Suprapubic skin (tissue), 4 donors: Measurements from ENCODE around the gene CACNA2D2. TPM values are rescaled to one million over a fixed set of nuclear protein-coding genes. Genes with fewer than 3 reads are reported as not detected.

ENCODE experiments used
- DNase-seq, 2 donors: peaks; one replicate each; pipeline ENCODE4 v3.0.0-alpha.2; 2019; ENCODE audit warnings: low spot score in 2 of 2
- H3K27ac ChIP-seq: fragments of 200-600 bp; sonication (generic); one replicate; pipeline ENCODE4 v1.5.1; 2019
- H3K27me3 ChIP-seq: fragments of 200-600 bp; sonication (generic); one replicate; pipeline ENCODE4 v1.5.1; 2019
- H3K36me3 ChIP-seq: fragments of 200-600 bp; sonication (generic); one replicate; pipeline ENCODE4 v1.5.1; 2019
- H3K4me1 ChIP-seq: fragments of 200-600 bp; sonication (generic); one replicate; pipeline ENCODE4 v1.5.1; 2019
- H3K4me3 ChIP-seq: fragments of 200-600 bp; sonication (generic); one replicate; pipeline ENCODE4 v1.5.1; 2019; ENCODE audit warnings: mild to moderate bottlenecking
- H3K9me3 ChIP-seq: fragments of 200-600 bp; sonication (generic); one replicate; pipeline ENCODE4 v1.5.1; 2019
- EP300 ChIP-seq: sonication (generic); formaldehyde crosslinking; IDR thresholded peaks from one replicate; pipeline ENCODE4 v1.6.1; 2017; ENCODE audit warnings: antibody characterized with exemption
- POLR2A ChIP-seq, 2 donors: fragments of 450-650 bp; IDR thresholded peaks; one replicate each; pipeline ENCODE4 v1.6.1; 2017; ENCODE audit warnings: antibody characterized with exemption in 2 of 2, mild to moderate bottlenecking in 2 of 2, moderate library complexity in 2 of 2
- POLR2AphosphoS5 ChIP-seq, 3 donors: sonication (generic); formaldehyde crosslinking; IDR thresholded peaks; one replicate each; pipeline ENCODE4 v1.6.1; 2017; ENCODE audit warnings: antibody characterized with exemption in 3 of 3
- WGBS: methylation state at CpG from one replicate; pipeline ENCODE4 v1.1.5; 2018; 5-methylcytosine and 5-hydroxymethylcytosine counted together
- total RNA-seq, 4 donors: library from RNA; depleted of rRNA; stranded (reverse); fragments of >200 nt; gene quantifications; one replicate each; pipeline ENCODE4 v1.1.0, GENCODE V29; 2016
- TF ChIP-seq, protein P1 (sequence below), 2 donors: fragments of 200-600 bp in 1 of 2; fragments of 450-650 bp in 1 of 2; sonication (generic) in 1 of 2; IDR thresholded peaks; one replicate each; pipeline ENCODE4 v1.5.1; 2016 to 2019; ENCODE audit warnings: antibody characterized with exemption in 2 of 2, mild to moderate bottlenecking in 1 of 2, moderate library complexity in 1 of 2

Gene CACNA2D2
- total RNA-seq, 4 donors from 2014 or later, result 1.4 to 5.6 (median 1.7) TPM

DNA sequence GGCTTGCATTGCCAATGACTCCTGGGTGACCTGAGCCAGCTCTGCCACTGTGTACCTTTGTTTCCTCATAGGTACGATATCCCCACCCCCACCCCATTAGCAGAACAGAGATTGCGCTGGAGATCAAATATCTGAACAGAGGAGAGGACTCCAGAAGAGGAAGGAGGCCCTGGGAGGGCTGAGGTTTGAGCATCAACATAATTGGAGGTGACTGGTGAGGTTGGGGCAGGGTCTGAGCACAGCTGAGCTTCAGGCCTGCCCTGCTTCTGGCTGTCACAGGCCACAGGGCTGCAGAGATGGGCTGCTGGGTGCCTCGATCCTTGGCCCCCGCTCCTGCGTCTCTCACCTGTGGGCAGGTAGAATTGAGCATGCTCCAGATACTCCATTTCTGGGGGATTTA, 21.3 kb upstream of the CACNA2D2 start:
- peaks cover under 1% of the 10 kb centered on the region for H3K27me3 ChIP-seq
- no peak for DNase-seq
- no peak overlapping the region for H3K4me3 ChIP-seq
- no peaks in the 10 kb centered on the region for H3K9me3 ChIP-seq
- no peak for TF ChIP-seq POLR2A (IDR thresholded peaks at IDR 0.05)
- no peak for TF ChIP-seq EP300
- no peak for TF ChIP-seq POLR2AphosphoS5 (IDR thresholded peaks at IDR 0.05)
- TF ChIP-seq, protein P1, sequence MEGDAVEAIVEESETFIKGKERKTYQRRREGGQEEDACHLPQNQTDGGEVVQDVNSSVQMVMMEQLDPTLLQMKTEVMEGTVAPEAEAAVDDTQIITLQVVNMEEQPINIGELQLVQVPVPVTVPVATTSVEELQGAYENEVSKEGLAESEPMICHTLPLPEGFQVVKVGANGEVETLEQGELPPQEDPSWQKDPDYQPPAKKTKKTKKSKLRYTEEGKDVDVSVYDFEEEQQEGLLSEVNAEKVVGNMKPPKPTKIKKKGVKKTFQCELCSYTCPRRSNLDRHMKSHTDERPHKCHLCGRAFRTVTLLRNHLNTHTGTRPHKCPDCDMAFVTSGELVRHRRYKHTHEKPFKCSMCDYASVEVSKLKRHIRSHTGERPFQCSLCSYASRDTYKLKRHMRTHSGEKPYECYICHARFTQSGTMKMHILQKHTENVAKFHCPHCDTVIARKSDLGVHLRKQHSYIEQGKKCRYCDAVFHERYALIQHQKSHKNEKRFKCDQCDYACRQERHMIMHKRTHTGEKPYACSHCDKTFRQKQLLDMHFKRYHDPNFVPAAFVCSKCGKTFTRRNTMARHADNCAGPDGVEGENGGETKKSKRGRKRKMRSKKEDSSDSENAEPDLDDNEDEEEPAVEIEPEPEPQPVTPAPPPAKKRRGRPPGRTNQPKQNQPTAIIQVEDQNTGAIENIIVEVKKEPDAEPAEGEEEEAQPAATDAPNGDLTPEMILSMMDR (IDR thresholded peaks at IDR 0.05), result no peak
- 93% methylated on average over 5 of the region's 5 CpGs for WGBS
- no peak overlapping the region for H3K27ac ChIP-seq
- peaks cover 2% of the 10 kb centered on the region for H3K4me1 ChIP-seq
- H3K36me3 ChIP-seq, result no peaks in the 10 kb centered on the region

DNA sequence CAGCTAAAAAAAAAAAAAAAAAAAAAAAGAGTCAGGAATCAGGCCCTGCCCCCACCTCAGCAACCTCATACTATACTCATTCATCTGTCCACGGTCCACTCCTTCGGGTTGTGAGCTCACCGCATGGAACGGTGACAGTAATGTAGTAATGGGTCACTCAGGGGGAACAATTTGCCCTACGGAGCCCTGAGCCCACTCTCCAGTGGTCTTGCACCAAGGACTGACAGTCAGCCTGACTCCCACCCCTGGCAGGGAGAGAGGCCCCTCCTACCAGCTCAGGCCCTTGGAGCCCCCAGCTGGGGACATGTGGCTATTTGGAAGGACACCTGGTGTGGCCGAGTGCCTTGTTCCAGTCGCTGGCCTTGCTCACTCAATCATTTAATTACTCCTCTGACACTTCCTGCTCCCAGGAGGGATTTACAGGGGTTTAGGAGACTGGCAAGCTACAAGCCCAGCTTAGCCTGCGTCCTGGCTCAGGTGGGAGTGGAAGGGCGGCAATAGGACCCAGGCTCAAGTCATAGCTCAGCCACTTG, 19.9 kb upstream of the CACNA2D2 start:
- Histone ChIP-seq H3K36me3 (no peaks in the 10 kb centered on the region), H3K27ac (no peak overlapping the region), H3K27me3 (no peaks in the 10 kb centered on the region), H3K4me3 (no peak overlapping the region), H3K4me1 (no peaks in the 10 kb centered on the region), H3K9me3 (no peaks in the 10 kb centered on the region)
- TF ChIP-seq POLR2A (IDR thresholded peaks at IDR 0.05), result no peak
- TF ChIP-seq POLR2AphosphoS5 (IDR thresholded peaks at IDR 0.05), result no peak
- TF ChIP-seq EP300, result no peak
- TF ChIP-seq, protein P1 (IDR thresholded peaks at IDR 0.05), result no peak
- no peak for DNase-seq
- 77% methylated on average over 9 of the region's 9 CpGs for WGBS

DNA sequence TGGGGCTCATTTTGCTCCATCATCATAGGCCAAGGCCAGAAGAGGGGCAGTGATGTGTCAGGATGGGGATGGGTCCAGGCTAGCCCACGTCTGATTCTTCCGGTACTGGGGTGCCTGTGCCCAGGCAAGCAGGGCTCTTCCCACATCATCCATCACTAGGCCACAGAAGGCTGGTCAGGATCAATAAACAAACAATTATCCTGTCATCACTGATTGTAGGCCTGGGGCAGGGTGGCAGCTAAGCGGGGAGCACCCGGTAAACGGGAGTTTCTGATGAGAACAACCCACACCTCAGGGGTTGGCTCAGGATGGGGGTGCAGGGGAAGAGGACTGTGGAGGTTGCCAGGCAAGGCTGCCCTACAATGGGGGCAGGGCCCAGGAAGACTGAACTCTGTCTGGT, 18.1 kb upstream of the CACNA2D2 start:
- peaks cover 4% of the 10 kb centered on the region for H3K4me1 ChIP-seq
- H3K27me3 ChIP-seq, result no peaks in the 10 kb centered on the region
- H3K4me3 ChIP-seq, result no peak overlapping the region
- H3K36me3 ChIP-seq, result no peaks in the 10 kb centered on the region
- DNase-seq, result no peak
- TF ChIP-seq, protein P1 (IDR thresholded peaks at IDR 0.05), result no peak
- TF ChIP-seq EP300, result no peak
- H3K9me3 ChIP-seq, result no peaks in the 10 kb centered on the region
- no peak overlapping the region for H3K27ac ChIP-seq
- 60% methylated on average over 5 of the region's 5 CpGs for WGBS

DNA sequence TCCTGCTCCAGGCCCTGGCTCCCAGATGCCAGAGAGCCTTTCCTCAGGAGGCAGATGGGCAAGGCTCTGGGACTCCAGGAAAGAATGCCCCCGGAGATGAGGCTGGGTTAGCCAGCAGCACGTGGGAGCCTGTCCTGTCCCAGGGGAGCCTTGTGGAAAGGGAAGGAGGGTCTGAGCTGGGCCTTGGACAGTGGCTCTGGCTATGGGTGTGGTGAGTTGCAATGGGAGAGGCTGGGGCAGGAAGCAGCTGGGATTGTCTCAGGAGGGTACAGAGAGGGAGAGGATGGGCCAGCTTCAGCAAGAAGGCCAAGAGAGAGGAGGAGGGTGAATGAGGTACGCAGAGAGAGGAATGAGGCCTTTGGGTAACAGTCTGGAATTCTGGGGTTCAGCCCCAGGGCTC, 17.4 kb upstream of the CACNA2D2 start:
- 59% methylated on average over 3 of the region's 3 CpGs for WGBS

DNA sequence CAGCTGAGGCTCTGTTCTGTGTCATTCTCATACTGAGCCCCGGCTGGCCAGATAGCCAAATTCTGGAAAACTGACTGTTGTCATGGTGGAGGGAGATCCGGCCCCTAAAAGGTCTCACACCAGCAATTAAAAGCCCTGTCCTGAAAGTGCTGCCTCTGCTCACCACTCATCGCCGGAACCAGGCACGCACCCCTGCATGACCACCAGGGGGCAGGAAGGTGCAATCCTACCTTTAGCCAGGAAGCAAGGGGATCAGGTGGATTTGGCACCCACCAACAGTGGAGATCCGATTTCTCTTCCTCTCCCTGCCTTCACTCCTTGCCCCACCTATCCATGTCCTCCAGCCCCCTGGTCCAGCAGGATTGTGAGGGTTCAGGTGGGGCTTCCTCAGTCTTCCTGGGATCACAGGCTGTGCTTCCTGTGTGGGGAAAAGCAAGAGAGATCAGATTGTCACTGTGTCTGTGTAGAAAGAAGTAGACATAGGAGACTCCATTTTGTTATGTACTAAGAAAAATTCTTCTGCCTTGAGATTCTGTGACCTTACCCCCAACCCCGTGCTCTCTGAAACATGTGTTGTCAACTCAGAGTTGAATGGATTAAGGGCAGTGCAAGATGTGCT, 16.1 kb upstream of the CACNA2D2 start:
- DNase-seq, result no peak
- Histone ChIP-seq H3K27ac (no peak overlapping the region), H3K27me3 (no peaks in the 10 kb centered on the region), H3K4me1 (peaks cover 14% of the 10 kb centered on the region), H3K4me3 (no peak overlapping the region), H3K9me3 (no peaks in the 10 kb centered on the region), H3K36me3 (no peaks in the 10 kb centered on the region)
- TF ChIP-seq POLR2A (IDR thresholded peaks at IDR 0.05), result no peak
- TF ChIP-seq, protein P1 (IDR thresholded peaks at IDR 0.05), result peak; percentile 46 to 90
- 23% methylated on average over 7 of the region's 7 CpGs for WGBS

More for the DNA sequence above, 17.4 kb upstream of the CACNA2D2 start:
- Histone ChIP-seq H3K4me1 (peaks cover 11% of the 10 kb centered on the region), H3K27ac (no peak overlapping the region), H3K9me3 (no peaks in the 10 kb centered on the region), H3K36me3 (no peaks in the 10 kb centered on the region), H3K27me3 (no peaks in the 10 kb centered on the region), H3K4me3 (no peak overlapping the region)
- DNase-seq, result no peak
- TF ChIP-seq EP300, result no peak
- TF ChIP-seq POLR2AphosphoS5 (IDR thresholded peaks at IDR 0.05), result no peak
- TF ChIP-seq, protein P1 (IDR thresholded peaks at IDR 0.05), result no peak
- no peak for TF ChIP-seq POLR2A (IDR thresholded peaks at IDR 0.05)
